ENCODE results near the gene ANKRD28.

Gene ANKRD28

GRCh38 chr3:15831927-15832326 lies 34.1 kb upstream of the ANKRD28 start:
- peak; percentile 30 for DNase-seq (ENCODE audit: low read depth)
- no peak overlapping the region for H3K4me3 ChIP-seq (ENCODE audit: low read depth, low read length)
- no peak for TF ChIP-seq CTCF (IDR thresholded peaks at IDR 0.05; ENCODE audit: control insufficient read depth, extremely low read depth, insufficient read depth)

- no peak overlapping the region for H3K4me3 ChIP-seq (ENCODE audit: low read depth, low read length)
- no peak for DNase-seq (ENCODE audit: low read depth)
- no peak for TF ChIP-seq CTCF (IDR thresholded peaks at IDR 0.05; ENCODE audit: control insufficient read depth, extremely low read depth, insufficient read depth)
These were observed 27.2 kb upstream of the ANKRD28 start for GRCh38 chr3:15825016-15825415.

GRCh38 chr3:15823092-15823491 lies 25.3 kb upstream of the ANKRD28 start:
- no peak overlapping the region for H3K4me3 ChIP-seq (ENCODE audit: low read depth, low read length)
- TF ChIP-seq CTCF (IDR thresholded peaks at IDR 0.05; ENCODE audit: control insufficient read depth, extremely low read depth, insufficient read depth): no peak
- DNase-seq (ENCODE audit: low read depth): no peak

- no peak for DNase-seq (ENCODE audit: low read depth)
These were observed 24.5 kb upstream of the ANKRD28 start for GRCh38 chr3:15822281-15822680.

GRCh38 chr3:15820911-15821310 lies 23.1 kb upstream of the ANKRD28 start:
- TF ChIP-seq CTCF (IDR thresholded peaks at IDR 0.05; ENCODE audit: control insufficient read depth, extremely low read depth, insufficient read depth): no peak
- H3K4me3 ChIP-seq (ENCODE audit: low read depth, low read length): no peak overlapping the region
- DNase-seq (ENCODE audit: low read depth): no peak

More at GRCh38 chr3:15822281-15822680, 24.5 kb upstream of the ANKRD28 start:
- no peak overlapping the region for H3K4me3 ChIP-seq (ENCODE audit: low read depth, low read length)
- no peak for TF ChIP-seq CTCF (IDR thresholded peaks at IDR 0.05; ENCODE audit: control insufficient read depth, extremely low read depth, insufficient read depth)

- TF ChIP-seq CTCF (IDR thresholded peaks at IDR 0.05; ENCODE audit: control insufficient read depth, extremely low read depth, insufficient read depth): no peak
- H3K4me3 ChIP-seq (ENCODE audit: low read depth, low read length): no peak overlapping the region
- DNase-seq (ENCODE audit: low read depth): no peak
These were observed 21.8 kb upstream of the ANKRD28 start for GRCh38 chr3:15819576-15819975.

- DNase-seq (ENCODE audit: low read depth): no peak
- H3K4me3 ChIP-seq (ENCODE audit: low read depth, low read length): no peak overlapping the region
- no peak for TF ChIP-seq CTCF (IDR thresholded peaks at IDR 0.05; ENCODE audit: control insufficient read depth, extremely low read depth, insufficient read depth)
These were observed 21.3 kb upstream of the ANKRD28 start for GRCh38 chr3:15819043-15819442.
